SH-SY5Y (cell line): ENCODE data around the gene FBP2.

Experiments
- GATA2 ChIP-seq: IDR thresholded peaks from 2 replicates; pipeline ENCODE4 v1.6.1; 2011; ENCODE audit warnings: mild to moderate bottlenecking, low read depth, low read length
- GATA3 ChIP-seq: IDR thresholded peaks from 2 replicates; pipeline ENCODE4 v1.6.1; 2011; ENCODE audit warnings: low read depth, mild to moderate bottlenecking, low read length, moderate library complexity

The FBP2 gene

DNA sequence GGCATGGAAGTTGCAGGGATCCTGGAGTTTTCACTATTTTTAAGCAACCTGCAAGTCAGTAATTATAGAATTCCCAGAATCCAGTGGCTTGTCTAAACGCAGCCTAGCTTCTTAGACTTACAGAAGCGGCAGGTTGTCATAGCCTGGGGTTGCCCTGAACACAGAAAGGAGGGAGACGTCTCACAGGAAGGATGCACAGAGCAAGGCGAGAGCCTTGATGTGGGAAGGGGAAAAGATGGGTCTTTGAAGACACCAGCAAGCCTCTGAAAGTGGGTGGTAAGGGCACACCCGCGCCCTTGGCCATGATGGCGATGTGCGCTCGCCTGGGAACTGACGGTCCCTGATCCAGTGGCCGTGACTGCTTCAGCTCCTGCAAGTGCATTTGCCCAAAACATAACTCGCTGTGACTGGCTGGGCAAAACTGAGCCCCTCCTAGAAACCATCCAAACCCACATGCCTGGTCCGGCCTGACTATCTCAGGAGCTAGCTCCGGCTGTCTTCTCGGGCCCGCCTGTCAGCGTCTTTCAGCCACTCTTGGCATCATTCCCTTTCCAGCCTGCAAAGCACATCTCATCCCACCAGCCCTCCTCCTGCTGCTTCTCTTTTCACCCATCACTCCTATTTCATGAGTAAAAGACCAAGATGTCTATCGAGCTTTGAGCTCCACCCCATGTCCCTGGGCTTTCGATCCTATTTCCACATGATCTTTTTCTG lies 28.6 kb upstream of the FBP2 start:
- TF ChIP-seq GATA2 (no peak), GATA3 (no peak)

DNA sequence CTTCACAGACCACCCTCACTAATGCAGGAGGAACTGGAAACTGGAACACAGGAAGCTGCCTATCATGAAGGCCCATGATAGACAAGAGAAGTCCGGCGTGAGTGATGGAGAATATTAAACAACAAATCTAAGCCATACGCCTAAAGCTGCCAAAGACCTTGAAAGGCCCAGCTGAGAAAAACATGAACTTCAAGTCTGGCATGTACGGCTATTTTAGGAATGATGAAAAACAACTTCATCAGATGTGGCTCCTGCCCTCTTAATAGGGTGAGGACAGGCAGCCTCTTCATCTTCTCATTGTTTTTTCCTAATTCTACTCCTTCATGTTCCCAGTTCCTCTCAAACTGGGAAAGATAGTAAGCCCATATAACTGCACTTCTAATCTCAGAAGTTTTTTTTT lies 25.4 kb upstream of the FBP2 start:
- no peak for TF ChIP-seq GATA3
- TF ChIP-seq GATA2 = no peak

DNA sequence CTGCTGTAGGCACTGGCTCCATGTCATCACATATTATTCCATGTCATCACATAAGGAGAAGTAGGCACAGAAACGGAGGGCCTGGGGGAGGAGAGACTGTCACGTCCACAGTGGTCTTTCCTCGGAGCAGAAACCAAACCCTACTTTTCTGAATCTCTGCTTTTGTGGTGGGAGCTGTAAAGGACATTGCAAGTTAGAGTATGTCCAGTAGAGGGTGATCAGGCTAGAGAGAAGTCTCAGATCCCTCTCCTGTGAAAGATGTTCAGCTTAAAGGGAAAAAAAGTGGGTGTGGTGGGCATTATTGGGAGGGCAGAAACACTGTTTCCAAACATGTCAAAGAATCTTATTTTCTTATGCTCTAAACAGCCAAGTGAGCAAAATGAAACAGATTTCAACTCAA lies 19.4 kb upstream of the FBP2 start:
- TF ChIP-seq GATA2 (no peak), GATA3 (no peak)

DNA sequence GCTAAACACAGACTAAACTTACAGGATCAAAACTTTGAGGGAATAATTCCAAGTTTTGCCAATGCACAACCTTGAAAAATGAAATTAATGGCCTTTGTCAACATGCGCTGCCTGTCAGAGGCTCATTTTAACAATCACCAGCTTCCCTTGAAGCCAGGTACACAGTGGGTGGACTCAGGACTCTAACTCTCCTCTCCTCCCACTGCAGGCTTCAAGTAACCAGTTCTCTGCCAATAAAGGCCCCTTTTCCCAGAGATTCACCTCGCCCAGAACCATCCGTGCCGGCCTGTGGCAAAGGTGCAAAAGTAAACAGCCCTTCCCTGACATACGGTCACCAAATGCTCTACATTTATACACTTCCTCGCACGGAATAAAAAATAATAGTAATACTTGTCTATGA lies 18.4 kb upstream of the FBP2 start:
- TF ChIP-seq GATA3 = no peak
- TF ChIP-seq GATA2 = no peak

DNA sequence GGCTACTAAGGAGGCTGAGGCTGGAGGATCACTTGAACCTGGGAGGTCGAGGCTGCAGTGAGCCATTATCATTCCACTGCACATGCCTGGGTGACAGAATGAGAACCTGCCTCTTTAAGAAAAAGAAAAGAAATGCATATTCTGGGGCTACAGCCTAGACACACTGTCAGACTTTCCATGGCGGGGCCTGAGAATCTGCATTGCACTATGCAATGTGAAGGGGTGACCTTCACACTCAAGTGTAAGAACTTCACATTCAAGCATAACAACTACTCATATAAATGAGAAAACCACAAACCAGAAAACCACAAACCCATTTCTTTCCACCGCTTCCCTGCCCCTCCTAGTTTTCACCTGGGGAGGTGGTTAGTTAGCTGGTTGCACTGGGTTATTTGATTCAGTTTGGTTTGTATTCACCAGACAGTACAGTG lies 18.0 kb upstream of the FBP2 start:
- TF ChIP-seq GATA2 = no peak
- no peak for TF ChIP-seq GATA3

DNA sequence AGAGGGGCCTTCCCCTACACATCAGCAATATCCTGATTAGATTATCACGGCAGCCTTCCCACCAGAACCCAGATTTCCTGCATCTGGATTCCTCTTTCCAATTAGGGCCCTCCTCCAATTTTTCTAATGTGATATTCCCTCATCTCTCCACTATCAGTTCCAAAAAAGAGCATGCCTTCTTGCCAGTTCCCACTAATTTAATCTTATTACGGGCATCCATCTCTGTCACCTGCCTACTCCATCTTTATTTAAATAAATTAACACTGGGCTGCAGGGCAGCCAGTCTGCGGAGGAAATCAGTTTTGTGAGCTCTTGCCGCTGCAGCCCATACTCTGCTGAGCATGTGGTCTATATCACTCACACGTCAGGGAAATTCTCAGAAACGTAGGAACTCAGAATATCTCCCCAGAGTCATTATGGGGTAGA lies 16.6 kb upstream of the FBP2 start:
- TF ChIP-seq GATA2 (peak; percentile 93), GATA3 (peak; percentile 86)

DNA sequence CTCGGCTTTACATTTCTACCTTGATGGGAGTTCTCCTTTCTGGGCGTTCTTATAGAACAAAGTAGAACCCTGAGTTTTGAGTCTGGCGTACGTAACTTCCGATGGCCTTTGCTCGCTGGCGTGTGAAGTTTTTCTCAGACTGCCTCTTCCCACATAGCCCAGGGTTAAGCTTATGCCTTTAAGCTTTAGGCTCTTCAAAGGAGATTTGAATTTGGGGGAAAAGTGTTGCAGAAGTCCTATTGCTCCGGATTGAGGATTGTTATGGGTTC lies 13.7 kb upstream of the FBP2 start:
- TF ChIP-seq GATA3 (no peak), GATA2 (no peak)

DNA sequence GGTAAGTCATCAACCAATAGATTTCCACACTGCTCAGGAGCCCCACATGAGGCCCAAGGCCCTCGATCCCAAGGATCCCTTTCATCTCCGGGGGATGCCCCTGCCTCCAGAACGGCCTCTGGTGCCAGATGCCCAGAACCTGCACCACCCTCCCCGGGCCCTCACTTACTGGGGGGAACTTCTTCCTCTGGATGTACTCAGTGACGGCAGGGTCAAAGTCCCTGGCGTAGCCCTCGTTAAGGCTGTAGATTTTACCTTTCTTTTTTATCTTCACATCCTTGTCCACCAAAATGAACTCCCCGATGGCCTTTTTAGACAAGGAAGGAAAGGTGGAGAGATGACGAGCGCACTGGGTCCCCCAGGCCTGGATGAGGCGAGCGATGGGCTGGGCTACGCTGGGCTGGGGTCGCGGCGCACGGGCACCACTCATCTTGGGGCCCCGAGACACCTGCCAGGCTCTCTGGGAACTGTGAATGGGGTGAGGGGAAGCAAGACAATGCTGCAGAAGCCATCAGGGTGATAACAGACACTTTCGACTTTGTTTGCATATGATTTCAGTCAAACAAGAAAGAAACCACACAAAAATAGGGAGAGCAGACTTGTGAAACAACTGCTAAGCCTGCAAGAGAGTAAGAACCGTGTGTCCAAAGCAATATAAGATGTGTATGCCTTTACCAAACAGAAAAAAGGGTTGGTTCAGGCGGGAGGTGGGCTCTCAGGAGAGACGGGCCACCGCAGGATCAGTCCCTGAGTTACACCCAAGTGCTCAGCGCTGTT lies 13.2 kb upstream of the FBP2 start:
- TF ChIP-seq GATA2 (no peak), GATA3 (no peak)

DNA sequence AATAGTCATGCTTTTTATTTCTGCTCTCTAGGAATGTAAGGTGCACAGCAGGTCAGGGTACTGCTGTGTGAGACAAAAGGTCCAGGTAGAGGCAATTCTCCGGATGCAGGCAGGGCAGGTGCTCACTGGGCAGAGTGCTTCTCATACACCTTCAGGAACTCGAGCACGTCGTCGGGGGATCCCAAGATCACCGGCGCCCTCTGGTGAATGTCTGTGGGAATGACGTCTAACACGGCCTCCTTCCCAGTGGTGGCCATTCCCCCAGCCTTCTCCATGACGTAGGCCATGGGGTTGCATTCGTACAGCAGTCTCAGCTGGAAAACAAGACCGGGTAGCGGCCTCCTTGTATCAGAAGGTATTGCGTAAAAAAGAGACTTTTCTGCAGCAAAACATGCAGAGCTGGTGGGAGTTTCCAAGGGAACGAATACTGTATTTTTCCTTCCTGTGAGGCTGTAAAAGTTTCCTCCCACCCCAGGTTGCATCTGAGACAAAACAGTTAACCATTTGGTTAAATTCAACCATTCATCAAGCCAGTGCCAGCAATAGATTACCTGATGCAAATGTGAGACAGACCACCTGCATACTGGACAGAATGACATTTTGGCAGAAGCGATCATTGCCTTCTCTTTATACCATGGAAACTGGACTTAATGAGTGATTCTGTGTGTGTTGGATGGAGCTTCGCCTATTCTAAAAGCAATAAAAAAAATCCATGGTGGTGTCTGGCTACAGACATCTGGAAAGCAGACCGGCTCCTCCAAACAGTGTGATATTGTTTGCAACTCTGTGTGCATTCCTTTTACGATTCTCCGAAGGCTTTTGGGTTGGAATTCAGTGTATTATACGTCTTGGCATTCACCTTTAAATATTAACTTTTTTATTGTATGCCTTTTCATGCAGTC lies 9.9 kb upstream of the FBP2 start:
- no peak for TF ChIP-seq GATA3
- no peak for TF ChIP-seq GATA2

DNA sequence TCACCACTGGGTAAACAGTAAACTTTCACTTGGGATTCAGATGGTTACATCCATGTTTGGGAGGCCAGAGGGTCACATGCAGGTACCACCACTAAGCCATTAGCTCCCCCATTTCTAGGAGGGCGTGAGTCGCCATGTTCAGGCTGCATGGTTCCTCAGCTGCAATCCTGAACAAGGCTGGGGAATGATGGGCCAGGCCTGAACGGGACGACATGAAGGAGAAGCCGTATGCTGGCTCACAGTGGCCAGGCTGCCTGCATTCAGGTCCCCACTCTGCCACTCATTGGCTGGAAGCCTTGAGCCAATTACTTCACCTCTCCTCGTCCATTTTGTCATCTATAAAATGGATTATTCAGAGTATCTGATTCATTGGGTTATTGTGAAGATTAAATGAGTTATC lies 9.0 kb upstream of the FBP2 start:
- TF ChIP-seq GATA2 = no peak
- TF ChIP-seq GATA3 = no peak

DNA sequence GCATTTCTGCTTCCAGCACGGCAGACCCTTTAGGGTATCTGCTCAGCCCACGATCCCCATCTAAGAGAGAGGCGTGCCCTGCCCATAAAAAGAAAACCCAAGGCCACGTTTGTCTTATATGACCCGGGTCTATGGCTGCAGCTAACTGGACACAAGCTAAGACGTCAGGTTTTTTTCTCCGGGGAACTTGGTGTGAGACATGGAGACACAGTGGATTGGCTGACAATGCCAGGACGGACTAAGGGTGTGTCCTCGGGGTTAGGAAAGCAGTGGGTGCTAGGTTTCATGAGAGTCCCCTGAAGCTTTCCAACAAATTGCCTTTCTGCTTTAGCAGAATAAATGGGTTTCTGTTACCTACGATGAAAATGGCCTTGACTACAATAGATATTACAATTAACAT lies 7.1 kb upstream of the FBP2 start:
- TF ChIP-seq GATA2 (no peak), GATA3 (no peak)

DNA sequence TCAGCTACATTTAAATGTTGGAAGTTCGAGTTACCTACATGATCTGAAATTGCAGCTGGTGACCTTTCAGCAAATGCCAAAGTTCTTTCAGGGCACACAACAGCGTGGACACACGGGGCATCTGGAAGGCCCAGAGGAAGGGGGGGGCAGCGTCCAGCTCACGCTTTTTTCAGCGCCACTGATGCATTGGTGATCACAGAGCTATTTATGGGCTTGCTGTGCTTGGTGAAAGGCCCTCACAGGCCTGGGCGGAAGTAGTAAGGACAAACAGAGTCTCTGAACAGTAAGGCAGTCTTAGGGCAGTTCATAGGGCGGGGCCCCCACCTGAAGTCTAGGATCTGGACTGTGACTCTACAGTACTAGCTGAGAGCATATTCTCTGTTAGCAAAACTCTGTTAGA lies 6.6 kb upstream of the FBP2 start:
- TF ChIP-seq GATA2 (no peak), GATA3 (no peak)

DNA sequence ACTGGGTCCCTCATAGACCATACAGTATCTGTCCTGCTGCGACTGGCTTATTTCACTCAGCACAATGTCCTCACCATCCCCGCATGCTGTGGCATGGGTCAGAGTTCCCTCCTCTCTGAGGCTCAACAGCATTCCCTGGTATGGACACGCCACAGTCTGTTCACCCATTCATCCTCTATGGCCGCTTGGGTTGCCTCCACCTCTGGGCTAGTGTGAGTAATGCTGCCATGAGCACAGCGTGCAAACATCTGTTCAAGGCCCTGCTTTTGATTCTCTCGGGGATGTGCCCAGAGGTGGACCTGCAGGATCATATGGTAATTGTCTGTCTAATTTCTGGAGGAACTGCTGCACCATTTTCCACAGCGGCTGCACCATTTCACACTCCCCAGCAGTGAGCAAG lies 5.5 kb upstream of the FBP2 start:
- TF ChIP-seq GATA2 (no peak), GATA3 (no peak)

DNA sequence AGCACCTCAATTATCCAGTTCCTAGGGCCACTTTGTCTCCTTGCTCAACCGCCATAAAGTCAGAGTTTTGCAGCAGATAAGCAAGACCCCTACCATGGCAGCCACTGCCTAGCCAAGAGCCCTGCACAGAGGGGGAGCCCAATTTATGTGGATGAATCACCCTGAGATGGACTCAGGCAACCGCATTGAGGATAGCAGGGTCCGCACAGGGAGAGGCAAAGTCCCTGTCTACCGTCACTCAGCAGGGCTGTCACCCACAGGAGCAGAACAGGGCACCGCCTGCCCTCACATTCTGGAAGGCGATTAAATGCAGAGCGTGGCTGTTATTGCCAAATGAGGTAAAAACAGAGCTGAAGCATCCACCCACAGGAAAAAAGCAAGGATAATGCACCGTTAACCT lies 1.7 kb downstream of the FBP2 start:
- TF ChIP-seq GATA3 (no peak), GATA2 (no peak)

DNA sequence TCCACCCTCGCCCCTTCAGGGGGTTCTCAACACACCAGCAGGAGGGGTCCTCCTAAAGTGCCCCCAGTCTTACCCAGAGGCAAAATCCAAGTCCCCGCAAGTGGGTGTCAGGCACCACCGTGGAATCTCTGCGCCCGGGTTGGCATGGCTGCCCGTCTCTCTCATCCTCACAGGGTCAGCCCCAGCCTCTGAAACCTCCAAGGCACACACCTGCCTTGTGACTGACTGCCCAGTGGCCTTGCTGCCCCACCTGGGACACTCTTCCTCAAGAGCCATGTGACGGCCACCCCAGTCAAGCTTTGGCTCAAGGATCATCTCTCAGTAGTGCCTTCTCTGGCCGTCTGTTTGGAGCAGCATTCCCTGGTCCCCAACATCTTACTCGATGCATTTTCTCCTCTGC lies 4.9 kb downstream of the FBP2 start:
- no peak for TF ChIP-seq GATA2
- TF ChIP-seq GATA3 = no peak

DNA sequence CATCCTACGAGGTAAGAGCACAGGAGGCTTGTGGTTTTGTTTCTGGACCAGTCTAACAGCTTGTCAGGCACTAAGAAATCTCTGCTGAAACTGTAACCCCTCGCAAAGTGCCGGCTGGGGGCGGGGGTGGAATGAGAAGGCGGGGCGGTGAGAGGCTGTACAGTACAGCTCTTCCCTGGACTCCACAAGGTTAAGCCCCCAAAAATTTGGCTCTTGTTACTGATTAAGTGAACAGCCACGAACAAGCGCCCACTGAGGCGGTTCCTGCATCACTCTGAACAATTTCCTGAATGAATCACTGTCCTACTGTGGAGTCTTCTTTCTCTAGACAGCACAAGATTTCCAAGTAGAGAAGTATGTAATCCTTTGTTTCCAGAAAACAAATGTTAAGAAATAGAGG lies 6.8 kb downstream of the FBP2 start:
- no peak for TF ChIP-seq GATA3
- TF ChIP-seq GATA2 = no peak
